Upper lobe of left lung (tissue), 6 donors: ENCODE data around the gene DNER. TPM values are rescaled to one million over a fixed set of nuclear protein-coding genes. Genes with fewer than 3 reads are reported as not detected.

Source experiments
- ATAC-seq, 2 donors: fragments of 200-7000 bp; cut with Tn5 transposase; one replicate each; pipeline ENCODE4 v1.9.1; 2022; ENCODE audit warnings: mild to moderate bottlenecking in 2 of 2, moderate library complexity in 2 of 2; ENCODE audit not compliant: low FRiP score in 2 of 2
- DNase-seq, 2 donors: peaks; one replicate each; pipeline ENCODE4 v3.0.0-alpha.2; 2019 to 2020
- H3K27ac ChIP-seq, 4 donors: fragments of 200-600 bp; sonication (generic); one replicate each; pipeline ENCODE4 v1.5.1; 2016 to 2019
- H3K27me3 ChIP-seq, 4 donors: fragments of 200-600 bp; sonication (generic); one replicate each; pipeline ENCODE4 v1.5.1; 2017 to 2019
- H3K36me3 ChIP-seq, 4 donors: fragments of 200-600 bp; sonication (generic); one replicate each; pipeline ENCODE4 v1.5.1; 2016 to 2019
- H3K4me1 ChIP-seq, 4 donors: fragments of 200-600 bp; sonication (generic); one replicate each; pipeline ENCODE4 v1.5.1; 2018 to 2019
- H3K4me3 ChIP-seq, 4 donors: fragments of 200-600 bp; sonication (generic); one replicate each; pipeline ENCODE4 v1.5.1; 2017 to 2019; ENCODE audit warnings: mild to moderate bottlenecking in 2 of 4, moderate library complexity in 1 of 4
- H3K9me3 ChIP-seq, 4 donors: fragments of 200-600 bp; sonication (generic); one replicate each; pipeline ENCODE4 v1.5.1; 2018 to 2019
- EP300 ChIP-seq, 4 donors: sonication (generic); formaldehyde crosslinking; IDR thresholded peaks; one replicate each; pipeline ENCODE4 v1.5.1; 2017; ENCODE audit warnings: antibody characterized with exemption in 4 of 4, control low read depth in 2 of 4
- POLR2A ChIP-seq, 4 donors: fragments of 450-650 bp; IDR thresholded peaks; one replicate each; pipeline ENCODE4 v1.5.1; 2016 to 2017; ENCODE audit warnings: antibody characterized with exemption in 4 of 4, mild to moderate bottlenecking in 2 of 4
- POLR2AphosphoS5 ChIP-seq, 2 donors: sonication (generic); formaldehyde crosslinking; IDR thresholded peaks; one replicate each; pipeline ENCODE4 v1.5.1; 2017; ENCODE audit warnings: antibody characterized with exemption in 2 of 2
- WGBS, 2 donors: methylation state at CpG; one replicate each; pipeline ENCODE4 v1.1.5; 2017 to 2018; 5-methylcytosine and 5-hydroxymethylcytosine counted together
- total RNA-seq, 6 donors: library from RNA; depleted of rRNA in 4 of 6; stranded (reverse); fragments of >200 nt in 4 of 6; gene quantifications; one replicate each; pipeline versions ENCODE4 v1.1.0 to v1.2.1, GENCODE V29; 2016 to 2021
- TF ChIP-seq, protein P1 (sequence below), 6 experiments: fragments of 450-650 bp in 4 of 6; fragments of 200-600 bp in 2 of 6; sonication (generic) in 2 of 6; IDR thresholded peaks; one replicate each; pipeline ENCODE4 v1.5.1; 2016 to 2019; ENCODE audit warnings: antibody characterized with exemption in 6 of 6
- donor health status: DM: no; HTN: no; CAD: no; lungs with moderate emphysema.
- donor health status: DM: no; HTN: yes; CAD: no; lungs with severe emphysema.

DNER gene
- total RNA-seq, 6 donors from 2014 or later, result 0.31 to 2.1 (median 0.98) TPM

DNA sequence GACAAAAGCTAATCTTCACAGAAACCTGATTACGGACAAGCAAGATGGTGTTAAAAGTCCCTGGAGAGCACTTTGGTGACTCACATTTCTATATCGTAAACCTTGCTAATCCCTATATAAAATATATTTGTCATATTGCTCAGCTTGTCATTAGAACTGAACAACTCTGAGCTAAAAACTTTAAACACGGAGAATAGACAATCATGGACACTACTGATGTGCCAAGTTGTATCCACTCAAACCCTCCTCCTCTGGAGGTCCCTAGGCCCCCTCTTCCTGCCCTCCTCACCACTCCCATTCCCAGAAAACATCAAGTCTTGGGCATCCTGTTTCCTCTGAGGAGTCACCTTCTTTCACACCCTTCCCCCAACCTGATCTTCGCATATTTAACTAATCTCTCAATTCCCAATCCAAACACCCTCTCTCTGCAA, 304.6 kb downstream of the DNER start:
- no peaks in the 10 kb centered on the region for H3K9me3 ChIP-seq
- TF ChIP-seq POLR2AphosphoS5 (IDR thresholded peaks at IDR 0.05) (no peak), EP300 (IDR thresholded peaks at IDR 0.05) (no peak), POLR2A (IDR thresholded peaks at IDR 0.05) (no peak)
- TF ChIP-seq, protein P1, sequence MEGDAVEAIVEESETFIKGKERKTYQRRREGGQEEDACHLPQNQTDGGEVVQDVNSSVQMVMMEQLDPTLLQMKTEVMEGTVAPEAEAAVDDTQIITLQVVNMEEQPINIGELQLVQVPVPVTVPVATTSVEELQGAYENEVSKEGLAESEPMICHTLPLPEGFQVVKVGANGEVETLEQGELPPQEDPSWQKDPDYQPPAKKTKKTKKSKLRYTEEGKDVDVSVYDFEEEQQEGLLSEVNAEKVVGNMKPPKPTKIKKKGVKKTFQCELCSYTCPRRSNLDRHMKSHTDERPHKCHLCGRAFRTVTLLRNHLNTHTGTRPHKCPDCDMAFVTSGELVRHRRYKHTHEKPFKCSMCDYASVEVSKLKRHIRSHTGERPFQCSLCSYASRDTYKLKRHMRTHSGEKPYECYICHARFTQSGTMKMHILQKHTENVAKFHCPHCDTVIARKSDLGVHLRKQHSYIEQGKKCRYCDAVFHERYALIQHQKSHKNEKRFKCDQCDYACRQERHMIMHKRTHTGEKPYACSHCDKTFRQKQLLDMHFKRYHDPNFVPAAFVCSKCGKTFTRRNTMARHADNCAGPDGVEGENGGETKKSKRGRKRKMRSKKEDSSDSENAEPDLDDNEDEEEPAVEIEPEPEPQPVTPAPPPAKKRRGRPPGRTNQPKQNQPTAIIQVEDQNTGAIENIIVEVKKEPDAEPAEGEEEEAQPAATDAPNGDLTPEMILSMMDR (IDR thresholded peaks at IDR 0.05), result no peak
- no peak overlapping the region for H3K4me3 ChIP-seq
- WGBS, 2 donors, result 86 to 92% methylated on average over 4 of the region's 4 CpGs
- H3K36me3 ChIP-seq, result no peaks in the 10 kb centered on the region
- H3K27me3 ChIP-seq, result no peaks in the 10 kb centered on the region
- no peak for DNase-seq
- H3K4me1 ChIP-seq, result peaks cover 17 to 39% (median 20%) of the 10 kb centered on the region in 4 donors
- no peak for ATAC-seq
- peak overlapping the region in 3 of 4 donors; percentile 77 to 87 (median 83) for H3K27ac ChIP-seq

GRCh38 chr2:229408962-229409361, 305.4 kb downstream of the DNER start:
- 52 to 57% methylated on average over 3 of the region's 3 CpGs for WGBS, 2 donors
- peaks cover 17 to 39% (median 20%) of the 10 kb centered on the region in 4 donors for H3K4me1 ChIP-seq

DNA sequence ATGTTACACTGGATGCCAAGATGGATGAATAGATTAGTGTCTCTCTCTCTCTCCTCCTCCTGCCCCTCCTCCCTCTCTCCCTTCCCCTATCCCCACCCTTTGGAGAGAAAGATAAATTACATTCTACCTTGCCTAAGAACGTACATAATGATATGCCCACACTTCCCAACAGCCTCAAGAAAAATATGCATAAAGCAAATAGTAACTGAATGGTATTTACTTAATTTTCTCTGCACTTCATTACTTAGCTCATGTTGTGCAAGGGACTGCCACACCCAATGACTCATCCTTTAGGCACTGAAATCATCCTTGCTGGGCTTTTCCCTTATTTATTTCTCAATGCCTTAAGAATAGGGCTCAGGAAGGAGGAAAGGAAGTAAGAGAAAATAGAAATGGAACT, 306.0 kb downstream of the DNER start:
- no peaks in the 10 kb centered on the region for H3K9me3 ChIP-seq
- H3K4me3 ChIP-seq, result no peak overlapping the region
- H3K36me3 ChIP-seq, result no peaks in the 10 kb centered on the region
- H3K4me1 ChIP-seq, result peaks cover 17 to 39% (median 20%) of the 10 kb centered on the region in 4 donors
- WGBS, 2 donors, result 6 to 7% methylated on average over 1 of the region's 1 CpG
- DNase-seq, result peak in 1 of 2 donors; percentile 82
- TF ChIP-seq POLR2A (IDR thresholded peaks at IDR 0.05), result no peak
- peak; percentile 45 to 92 for TF ChIP-seq POLR2AphosphoS5 (IDR thresholded peaks at IDR 0.05)
- TF ChIP-seq EP300 (IDR thresholded peaks at IDR 0.05), result peak in 3 of 4 donors; percentile 49 to 98 (median 92)
- H3K27ac ChIP-seq, result peak overlapping the region; percentile 62 to 87 (median 80)
- ATAC-seq, result peak; percentile 85 to 92
- H3K27me3 ChIP-seq, result no peaks in the 10 kb centered on the region

More at GRCh38 chr2:229408962-229409361, 305.4 kb downstream of the DNER start:
- Histone ChIP-seq H3K9me3 (no peaks in the 10 kb centered on the region), H3K27me3 (no peaks in the 10 kb centered on the region), H3K4me3 (no peak overlapping the region), H3K27ac (peak overlapping the region; percentile 62 to 87 (median 80)), H3K36me3 (no peaks in the 10 kb centered on the region)
- TF ChIP-seq EP300 (IDR thresholded peaks at IDR 0.05), result no peak
- TF ChIP-seq POLR2A (IDR thresholded peaks at IDR 0.05), result no peak
- TF ChIP-seq, protein P1 (IDR thresholded peaks at IDR 0.05), result no peak
- no peak for TF ChIP-seq POLR2AphosphoS5 (IDR thresholded peaks at IDR 0.05)
- no peak for DNase-seq
- ATAC-seq, result peak in 1 of 2 donors; percentile 52

GRCh38 chr2:229407170-229407569, 307.2 kb downstream of the DNER start:
- Histone ChIP-seq H3K9me3 (no peaks in the 10 kb centered on the region), H3K27ac (peak overlapping the region; percentile 62 to 87 (median 78)), H3K27me3 (no peaks in the 10 kb centered on the region), H3K36me3 (no peaks in the 10 kb centered on the region), H3K4me1 (peaks cover 17 to 39% (median 20%) of the 10 kb centered on the region in 4 donors), H3K4me3 (no peak overlapping the region)
- 44 to 63% methylated on average over 13 of the region's 13 CpGs for WGBS, 2 donors
- DNase-seq (peak; percentile 31 to 86), ATAC-seq (peak; percentile 88 to 89)
- TF ChIP-seq POLR2A (IDR thresholded peaks at IDR 0.05), result no peak
- peak; percentile 86 to 90 for TF ChIP-seq POLR2AphosphoS5 (IDR thresholded peaks at IDR 0.05)
- TF ChIP-seq EP300 (IDR thresholded peaks at IDR 0.05), result peak; percentile 50 to 95 (median 72)

DNA sequence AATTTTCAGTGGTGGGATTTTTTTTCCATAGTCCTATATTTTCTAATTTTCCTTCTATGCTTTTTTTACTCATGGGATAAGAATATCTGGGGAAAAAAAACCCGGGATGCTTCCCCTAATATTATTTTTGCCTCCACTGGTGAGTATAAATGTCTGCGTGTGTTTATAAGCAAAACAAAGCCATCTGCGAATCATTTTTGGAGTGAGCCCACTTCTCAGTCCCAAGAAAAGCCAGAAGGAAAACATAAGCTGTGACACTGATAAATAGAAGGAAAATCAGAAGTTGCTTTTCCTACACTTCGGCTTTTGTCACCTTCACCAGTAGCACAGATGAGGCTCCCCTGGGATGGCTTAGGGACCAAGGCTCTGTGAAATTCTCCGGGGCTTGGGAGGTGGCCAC, 308.6 kb downstream of the DNER start:
- H3K4me1 ChIP-seq, result peaks cover 17 to 39% (median 20%) of the 10 kb centered on the region in 4 donors
- 79 to 86% methylated on average over 5 of the region's 5 CpGs for whole genome bisulfite sequencing, 2 donors
- TF ChIP-seq POLR2A (IDR thresholded peaks at IDR 0.05) (no peak), POLR2AphosphoS5 (IDR thresholded peaks at IDR 0.05) (no peak), EP300 (IDR thresholded peaks at IDR 0.05) (no peak)
- TF ChIP-seq, protein P1 (IDR thresholded peaks at IDR 0.05), result no peak
- H3K9me3 ChIP-seq, result no peaks in the 10 kb centered on the region
- no peaks in the 10 kb centered on the region for H3K27me3 ChIP-seq
- ATAC-seq (no peak), DNase-seq (no peak)
- no peak overlapping the region for H3K4me3 ChIP-seq
- peak overlapping the region in 2 of 4 donors; percentile 83 to 87 for H3K27ac ChIP-seq
- H3K36me3 ChIP-seq, result no peaks in the 10 kb centered on the region

DNA sequence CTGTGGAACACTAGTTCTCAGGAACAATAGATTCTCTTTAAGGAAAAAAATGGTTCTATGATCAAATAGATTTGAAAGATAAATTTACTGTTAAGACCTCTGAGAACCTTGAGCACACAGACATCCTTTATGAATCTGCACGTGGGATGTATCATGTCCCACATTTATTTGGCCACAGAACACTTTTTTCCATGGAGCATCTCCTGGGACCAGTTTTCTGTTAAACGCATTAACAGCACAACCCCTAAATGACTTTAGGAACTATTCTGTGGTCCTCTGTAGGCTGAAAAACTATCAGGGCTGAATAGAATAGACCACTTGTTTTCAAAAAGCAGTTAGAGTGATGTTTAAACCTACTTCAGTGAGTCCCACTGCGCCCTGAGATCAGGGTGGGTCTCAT, 311.1 kb downstream of the DNER start:
- DNase-seq, result no peak
- ATAC-seq, result no peak
- Histone ChIP-seq H3K27ac (no peak overlapping the region), H3K4me3 (no peak overlapping the region), H3K4me1 (peaks cover 7 to 19% (median 10%) of the 10 kb centered on the region in 4 donors), H3K9me3 (no peaks in the 10 kb centered on the region), H3K27me3 (no peaks in the 10 kb centered on the region), H3K36me3 (no peaks in the 10 kb centered on the region)
- TF ChIP-seq EP300 (IDR thresholded peaks at IDR 0.05), result no peak
- TF ChIP-seq POLR2A (IDR thresholded peaks at IDR 0.05), result no peak
- TF ChIP-seq, protein P1 (IDR thresholded peaks at IDR 0.05), result no peak
- 79 to 89% methylated on average over 3 of the region's 3 CpGs for WGBS, 2 donors
